Measurements from ENCODE around the gene TMEM169. TPM values are rescaled to one million over a fixed set of nuclear protein-coding genes. Genes with fewer than 3 reads are reported as not detected.

TMEM169 gene
- total RNA-seq, 1 donor from 2014 or later: 3.2 TPM

DNA sequence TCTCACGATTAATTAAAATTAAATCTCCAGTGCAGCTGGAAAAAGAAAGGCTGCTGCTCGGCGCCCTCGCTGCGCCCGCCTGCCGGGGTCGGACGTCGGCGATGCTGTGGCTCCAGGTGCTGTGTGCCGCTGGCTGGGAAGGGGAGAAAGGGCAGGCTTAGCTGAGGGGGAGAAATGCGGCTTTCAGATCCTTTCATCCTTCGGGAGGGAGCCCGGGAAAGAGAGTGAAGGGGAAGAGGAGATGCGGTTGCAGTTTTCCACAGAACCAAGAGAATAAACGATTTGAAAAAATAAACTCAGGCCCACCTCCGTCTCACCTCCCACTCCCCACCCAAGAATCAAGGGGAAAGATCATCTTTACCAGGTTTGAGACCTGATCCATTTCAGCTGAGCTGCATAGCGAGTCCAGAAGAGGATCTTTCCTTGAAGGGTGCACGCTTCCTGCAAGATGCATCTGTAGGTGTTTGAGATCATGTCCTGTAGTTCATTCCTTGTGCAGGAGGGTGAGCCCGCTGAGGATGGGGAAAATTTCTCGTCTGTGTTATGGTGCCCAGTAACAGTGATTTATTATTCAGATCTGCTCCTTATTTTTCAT is 495 bp downstream of the TMEM169 start:
- Mint-ChIP-seq H3K4me1 (ENCODE audit: unreplicated experiment) (peaks cover 32% of the 10 kb centered on the region), H3K4me3 (ENCODE audit: unreplicated experiment) (peak overlapping the region; percentile 89), H3K27ac (ENCODE audit: unreplicated experiment) (peak overlapping the region; percentile 6), H3K9me3 (ENCODE audit: unreplicated experiment) (no peaks in the 10 kb centered on the region), H3K36me3 (ENCODE audit: low read depth, unreplicated experiment) (no peaks in the 10 kb centered on the region), H3K27me3 (ENCODE audit: unreplicated experiment) (peaks cover 2% of the 10 kb centered on the region)
- peak; percentile 15 for DNase-seq (ENCODE audit: low spot score)
- TF ChIP-seq, protein P1, sequence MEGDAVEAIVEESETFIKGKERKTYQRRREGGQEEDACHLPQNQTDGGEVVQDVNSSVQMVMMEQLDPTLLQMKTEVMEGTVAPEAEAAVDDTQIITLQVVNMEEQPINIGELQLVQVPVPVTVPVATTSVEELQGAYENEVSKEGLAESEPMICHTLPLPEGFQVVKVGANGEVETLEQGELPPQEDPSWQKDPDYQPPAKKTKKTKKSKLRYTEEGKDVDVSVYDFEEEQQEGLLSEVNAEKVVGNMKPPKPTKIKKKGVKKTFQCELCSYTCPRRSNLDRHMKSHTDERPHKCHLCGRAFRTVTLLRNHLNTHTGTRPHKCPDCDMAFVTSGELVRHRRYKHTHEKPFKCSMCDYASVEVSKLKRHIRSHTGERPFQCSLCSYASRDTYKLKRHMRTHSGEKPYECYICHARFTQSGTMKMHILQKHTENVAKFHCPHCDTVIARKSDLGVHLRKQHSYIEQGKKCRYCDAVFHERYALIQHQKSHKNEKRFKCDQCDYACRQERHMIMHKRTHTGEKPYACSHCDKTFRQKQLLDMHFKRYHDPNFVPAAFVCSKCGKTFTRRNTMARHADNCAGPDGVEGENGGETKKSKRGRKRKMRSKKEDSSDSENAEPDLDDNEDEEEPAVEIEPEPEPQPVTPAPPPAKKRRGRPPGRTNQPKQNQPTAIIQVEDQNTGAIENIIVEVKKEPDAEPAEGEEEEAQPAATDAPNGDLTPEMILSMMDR (IDR thresholded peaks at IDR 0.05; ENCODE audit: unreplicated experiment): no peak

DNA sequence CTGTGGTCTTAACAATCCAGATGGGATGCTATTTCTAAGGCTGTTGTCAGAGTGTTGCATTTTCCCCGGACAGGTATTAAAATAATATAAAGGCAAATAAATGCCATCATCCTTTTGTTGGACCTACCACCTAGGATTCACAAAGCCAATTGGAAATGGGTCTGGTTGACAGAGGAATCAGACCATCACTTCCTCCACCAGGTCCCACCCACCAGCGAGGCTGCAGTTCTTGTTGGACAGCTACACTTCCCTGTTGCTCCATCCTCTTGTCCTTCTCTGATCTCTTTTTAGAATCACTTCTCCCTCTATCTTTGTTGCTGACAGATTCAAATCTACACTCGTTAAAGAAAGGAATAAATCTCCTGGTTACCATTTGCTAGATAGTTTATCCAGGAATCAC is 1.1 kb downstream of the TMEM169 start:
- TF ChIP-seq, protein P1 (IDR thresholded peaks at IDR 0.05; ENCODE audit: unreplicated experiment): no peak
- H3K9me3 Mint-ChIP-seq (ENCODE audit: unreplicated experiment): no peaks in the 10 kb centered on the region
- H3K27me3 Mint-ChIP-seq (ENCODE audit: unreplicated experiment): peaks cover 2% of the 10 kb centered on the region
- H3K4me3 Mint-ChIP-seq (ENCODE audit: unreplicated experiment): peak overlapping the region; percentile 89
- peak overlapping the region; percentile 6 for H3K27ac Mint-ChIP-seq (ENCODE audit: unreplicated experiment)
- H3K4me1 Mint-ChIP-seq (ENCODE audit: unreplicated experiment): peaks cover 32% of the 10 kb centered on the region
- no peak for DNase-seq (ENCODE audit: low spot score)
- no peaks in the 10 kb centered on the region for H3K36me3 Mint-ChIP-seq (ENCODE audit: low read depth, unreplicated experiment)

DNA sequence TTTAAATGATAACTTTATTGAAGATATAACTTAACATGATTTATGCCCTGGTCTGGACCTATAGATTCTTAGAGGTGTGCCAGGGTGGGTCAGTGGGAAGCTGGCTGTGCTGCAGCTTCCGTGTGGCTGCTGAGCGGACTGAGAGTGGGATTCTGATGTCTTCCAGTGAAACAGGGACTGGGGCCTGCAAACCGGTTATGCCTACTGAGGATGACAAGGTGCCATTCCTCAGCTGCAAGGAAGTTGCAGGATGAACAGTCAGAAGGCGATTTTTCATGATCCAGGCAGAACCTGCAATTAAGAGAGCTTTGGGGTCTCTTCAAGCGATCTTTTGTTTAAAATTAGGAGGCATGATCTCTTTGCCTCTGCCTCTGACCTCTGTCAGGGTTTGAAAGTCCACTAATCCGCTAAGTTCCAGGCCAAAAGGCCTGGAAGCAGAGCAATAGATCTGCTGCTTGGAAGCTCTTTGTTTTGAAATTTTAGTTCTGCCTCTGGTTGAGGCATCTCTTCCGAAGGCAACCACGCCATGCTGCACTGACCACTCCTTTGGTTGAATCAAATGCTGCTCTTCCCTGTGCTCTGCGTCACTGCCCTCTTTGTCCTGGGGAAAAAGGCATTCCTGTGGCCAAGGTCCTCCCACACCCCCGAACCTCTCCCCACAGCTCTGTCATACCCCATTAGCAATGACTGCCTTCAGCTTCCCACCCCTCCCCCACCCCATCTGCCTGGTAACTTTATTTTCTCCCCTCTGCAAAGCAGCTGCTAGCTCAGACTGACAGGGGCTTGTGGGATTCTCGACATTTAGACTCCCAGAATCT is 2.0 kb downstream of the TMEM169 start:
- no peaks in the 10 kb centered on the region for H3K36me3 Mint-ChIP-seq (ENCODE audit: low read depth, unreplicated experiment)
- H3K4me1 Mint-ChIP-seq (ENCODE audit: unreplicated experiment): peaks cover 32% of the 10 kb centered on the region
- DNase-seq (ENCODE audit: low spot score): no peak
- H3K4me3 Mint-ChIP-seq (ENCODE audit: unreplicated experiment): no peak overlapping the region
- no peaks in the 10 kb centered on the region for H3K9me3 Mint-ChIP-seq (ENCODE audit: unreplicated experiment)
- TF ChIP-seq, protein P1 (IDR thresholded peaks at IDR 0.05; ENCODE audit: unreplicated experiment): no peak
- H3K27ac Mint-ChIP-seq (ENCODE audit: unreplicated experiment): peak overlapping the region; percentile 50
- H3K27me3 Mint-ChIP-seq (ENCODE audit: unreplicated experiment): peaks cover 2% of the 10 kb centered on the region

DNA sequence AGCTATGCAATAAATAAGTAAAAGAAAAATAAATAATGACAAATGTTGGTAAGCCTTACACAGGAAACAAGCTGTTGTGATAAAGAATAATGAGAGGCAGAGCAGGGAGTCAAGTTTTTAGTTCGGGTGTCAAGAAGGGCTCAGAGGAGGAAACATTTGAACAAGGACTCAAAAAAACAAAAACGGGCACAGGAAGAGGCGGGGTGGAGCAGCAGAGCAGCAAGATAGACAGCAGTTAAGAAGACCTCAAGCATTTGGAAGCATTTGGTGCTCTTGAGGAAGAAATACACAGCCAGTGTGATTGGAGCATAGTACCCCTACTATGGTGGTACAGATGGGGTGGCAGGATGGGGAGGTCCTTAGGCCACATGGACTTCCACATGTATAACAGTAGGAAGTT is 2.8 kb downstream of the TMEM169 start:
- H3K9me3 Mint-ChIP-seq (ENCODE audit: unreplicated experiment): no peaks in the 10 kb centered on the region
- H3K27ac Mint-ChIP-seq (ENCODE audit: unreplicated experiment): no peak overlapping the region
- TF ChIP-seq, protein P1 (IDR thresholded peaks at IDR 0.05; ENCODE audit: unreplicated experiment): no peak
- no peak for DNase-seq (ENCODE audit: low spot score)
- no peaks in the 10 kb centered on the region for H3K36me3 Mint-ChIP-seq (ENCODE audit: low read depth, unreplicated experiment)
- H3K4me1 Mint-ChIP-seq (ENCODE audit: unreplicated experiment): peaks cover 32% of the 10 kb centered on the region
- peaks cover 2% of the 10 kb centered on the region for H3K27me3 Mint-ChIP-seq (ENCODE audit: unreplicated experiment)
- no peak overlapping the region for H3K4me3 Mint-ChIP-seq (ENCODE audit: unreplicated experiment)

Data from endothelial cell (in vitro differentiated cells).